ENCODE results near the gene LONP2.

The LONP2 gene, protein sequence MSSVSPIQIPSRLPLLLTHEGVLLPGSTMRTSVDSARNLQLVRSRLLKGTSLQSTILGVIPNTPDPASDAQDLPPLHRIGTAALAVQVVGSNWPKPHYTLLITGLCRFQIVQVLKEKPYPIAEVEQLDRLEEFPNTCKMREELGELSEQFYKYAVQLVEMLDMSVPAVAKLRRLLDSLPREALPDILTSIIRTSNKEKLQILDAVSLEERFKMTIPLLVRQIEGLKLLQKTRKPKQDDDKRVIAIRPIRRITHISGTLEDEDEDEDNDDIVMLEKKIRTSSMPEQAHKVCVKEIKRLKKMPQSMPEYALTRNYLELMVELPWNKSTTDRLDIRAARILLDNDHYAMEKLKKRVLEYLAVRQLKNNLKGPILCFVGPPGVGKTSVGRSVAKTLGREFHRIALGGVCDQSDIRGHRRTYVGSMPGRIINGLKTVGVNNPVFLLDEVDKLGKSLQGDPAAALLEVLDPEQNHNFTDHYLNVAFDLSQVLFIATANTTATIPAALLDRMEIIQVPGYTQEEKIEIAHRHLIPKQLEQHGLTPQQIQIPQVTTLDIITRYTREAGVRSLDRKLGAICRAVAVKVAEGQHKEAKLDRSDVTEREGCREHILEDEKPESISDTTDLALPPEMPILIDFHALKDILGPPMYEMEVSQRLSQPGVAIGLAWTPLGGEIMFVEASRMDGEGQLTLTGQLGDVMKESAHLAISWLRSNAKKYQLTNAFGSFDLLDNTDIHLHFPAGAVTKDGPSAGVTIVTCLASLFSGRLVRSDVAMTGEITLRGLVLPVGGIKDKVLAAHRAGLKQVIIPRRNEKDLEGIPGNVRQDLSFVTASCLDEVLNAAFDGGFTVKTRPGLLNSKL

DNA sequence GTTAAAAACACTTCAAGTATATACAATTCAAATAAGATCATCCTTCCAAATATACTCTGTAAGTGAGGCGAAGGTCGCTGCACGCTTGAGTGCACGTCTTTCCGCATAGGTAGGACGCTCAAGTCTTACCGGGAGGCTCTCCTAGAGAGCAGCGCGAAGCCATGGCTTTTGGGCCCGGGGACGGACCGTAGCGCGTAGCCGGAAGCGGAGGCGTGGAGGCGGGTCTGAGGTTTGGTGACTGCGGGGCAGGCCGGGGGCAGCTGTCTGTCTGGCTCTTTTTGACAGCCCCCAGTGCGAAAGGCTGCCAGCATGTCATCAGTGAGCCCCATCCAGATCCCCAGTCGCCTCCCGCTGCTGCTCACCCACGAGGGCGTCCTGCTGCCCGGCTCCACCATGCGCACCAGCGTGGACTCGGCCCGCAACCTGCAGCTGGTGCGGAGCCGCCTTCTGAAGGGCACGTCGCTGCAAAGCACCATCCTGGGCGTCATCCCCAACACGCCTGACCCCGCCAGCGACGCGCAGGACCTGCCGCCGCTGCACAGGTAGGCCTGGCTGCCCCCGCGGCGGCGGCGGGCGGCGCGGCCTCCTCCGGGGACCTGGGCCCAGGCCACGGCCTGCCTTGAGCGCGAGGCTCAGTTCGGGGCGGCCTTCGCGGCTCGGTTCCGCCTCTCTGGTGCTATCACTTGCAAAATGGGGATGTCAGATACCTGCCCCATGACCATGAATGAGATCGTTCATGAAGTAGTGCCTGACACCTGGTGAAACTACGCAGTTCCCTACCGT is at the start of gene LONP2:
Gene LONP2 (plus strand): TSS at position 221 of the 783 bp plus-strand sequence. CDS start 89 bp downstream, at position 310.
- DNase-seq, result peak; percentile 88

DNA sequence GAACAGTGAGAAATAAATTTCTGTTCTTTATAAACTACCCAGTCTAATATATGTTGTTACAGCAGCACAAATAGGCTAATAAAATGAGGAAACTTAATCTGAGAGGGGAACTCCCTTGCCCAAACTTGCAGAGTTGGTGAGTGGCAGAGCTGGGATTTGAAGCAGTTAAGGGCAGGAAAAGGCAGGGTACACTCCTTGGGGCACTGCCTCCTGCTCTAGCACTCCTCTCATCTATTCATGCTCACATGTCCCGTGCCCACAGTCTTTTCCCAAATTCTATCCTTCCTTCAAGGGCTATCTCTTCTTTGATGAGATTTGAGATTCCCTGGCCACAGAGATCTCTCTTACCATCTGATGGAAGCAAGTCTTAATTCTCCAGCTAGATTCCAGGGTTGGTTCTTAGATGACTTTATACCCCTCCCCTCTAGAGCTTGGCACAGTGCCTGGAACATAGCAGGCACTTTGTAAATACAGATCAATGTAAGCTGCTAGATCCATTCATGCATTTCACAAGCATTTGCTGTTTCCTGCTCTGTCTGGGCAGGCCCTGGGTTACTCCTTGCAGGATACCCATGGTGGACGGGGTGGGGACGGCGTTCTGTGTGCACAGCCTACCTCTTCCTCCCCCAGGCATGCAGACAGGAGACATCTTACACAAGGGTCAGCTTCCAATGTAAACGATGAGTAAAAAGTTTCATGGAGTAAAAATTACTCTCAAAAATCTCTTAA is 49.1 kb upstream of the LONP2 start:
- no peak for DNase-seq

DNA sequence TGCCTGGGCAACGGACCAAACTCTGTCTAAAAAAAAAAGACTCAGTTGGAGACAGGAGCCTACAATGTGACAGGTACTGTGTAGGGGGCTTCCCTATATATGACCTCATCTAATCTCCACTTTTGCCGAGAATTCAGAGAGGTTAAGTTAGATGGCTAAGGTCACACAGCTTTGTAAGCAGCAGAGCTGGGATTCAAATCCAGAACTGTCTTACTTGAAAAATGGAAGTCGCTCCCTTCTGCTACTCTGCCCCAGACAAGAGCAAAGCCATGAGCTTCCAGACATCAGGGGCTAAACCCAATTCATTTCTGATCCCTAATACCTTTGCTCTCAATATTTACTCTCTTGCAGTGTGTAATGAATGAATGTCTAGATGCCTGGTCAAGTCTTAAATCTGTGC is 46.8 kb upstream of the LONP2 start:
- no peak for DNase-seq

DNA sequence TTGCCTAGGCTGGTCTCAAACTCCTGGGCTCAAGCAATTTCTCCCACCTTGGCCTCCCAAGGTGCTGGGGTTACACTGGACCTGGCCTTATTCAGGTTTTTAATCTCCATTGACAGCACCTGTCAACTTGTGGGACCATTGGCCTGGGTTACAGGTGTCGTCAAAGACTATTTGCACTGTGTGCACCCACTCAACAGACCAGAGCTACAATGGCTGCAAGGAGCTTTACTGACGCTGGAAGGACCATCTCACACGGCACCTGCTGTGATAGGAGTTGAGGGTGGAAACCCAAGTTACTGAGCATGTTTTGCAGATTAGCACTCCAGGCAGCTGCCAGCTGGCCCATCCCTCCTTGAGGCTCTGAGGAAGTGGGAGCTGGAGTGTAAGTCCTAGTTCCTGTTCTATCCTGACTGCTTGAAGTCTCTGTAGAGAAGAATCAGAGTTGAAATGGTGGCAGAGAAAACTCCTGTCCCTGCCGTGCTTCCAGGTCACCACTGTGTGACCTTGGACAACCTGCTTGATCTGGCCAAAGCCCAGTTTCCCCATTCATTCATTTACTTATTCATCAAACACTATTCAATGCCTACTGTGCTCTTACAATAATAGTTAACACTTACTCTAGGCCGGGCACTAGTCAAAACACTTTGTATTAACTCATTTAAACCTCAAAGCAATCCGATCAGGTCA is 42.4 kb upstream of the LONP2 start:
- DNase-seq, result no peak

DNA sequence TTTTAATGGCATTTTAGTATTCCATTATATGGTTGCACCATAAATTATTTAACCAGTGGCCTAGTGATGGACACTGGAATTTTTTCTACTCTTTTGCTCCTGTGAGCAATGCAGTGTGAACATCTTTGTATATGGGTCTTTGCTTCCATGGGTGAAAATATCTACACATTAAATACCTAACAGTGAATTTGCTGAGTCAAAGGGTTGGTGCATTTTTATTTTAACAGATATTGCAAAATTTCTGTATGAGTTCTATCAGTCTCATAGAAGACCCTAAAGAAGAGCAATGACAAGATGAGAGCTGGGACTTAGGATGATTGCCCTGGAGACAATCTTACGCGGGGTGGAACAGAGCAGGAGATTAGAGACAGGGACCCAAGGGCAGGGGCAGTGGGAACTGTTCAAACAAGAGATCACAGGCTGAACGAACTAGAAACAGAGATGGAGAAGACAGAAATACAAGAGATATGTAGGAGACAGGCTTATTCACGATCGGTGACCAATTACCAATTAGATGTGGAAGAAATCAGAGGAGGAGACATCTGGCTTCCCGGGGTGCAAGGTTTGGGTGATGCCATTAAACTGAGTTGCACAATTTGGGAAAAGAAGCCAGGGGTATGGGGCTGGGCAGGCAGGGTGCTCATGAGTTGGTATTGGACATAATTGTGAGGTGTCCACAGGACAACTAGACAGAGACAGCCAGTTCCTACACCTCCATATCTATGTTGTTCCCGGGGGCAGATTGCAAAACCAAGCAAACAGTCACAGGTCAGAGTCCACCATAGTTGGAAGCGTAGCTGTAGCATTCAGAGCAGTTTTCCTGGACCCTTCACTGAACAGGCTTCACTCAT is 39.9 kb upstream of the LONP2 start:
- no peak for DNase-seq

DNA sequence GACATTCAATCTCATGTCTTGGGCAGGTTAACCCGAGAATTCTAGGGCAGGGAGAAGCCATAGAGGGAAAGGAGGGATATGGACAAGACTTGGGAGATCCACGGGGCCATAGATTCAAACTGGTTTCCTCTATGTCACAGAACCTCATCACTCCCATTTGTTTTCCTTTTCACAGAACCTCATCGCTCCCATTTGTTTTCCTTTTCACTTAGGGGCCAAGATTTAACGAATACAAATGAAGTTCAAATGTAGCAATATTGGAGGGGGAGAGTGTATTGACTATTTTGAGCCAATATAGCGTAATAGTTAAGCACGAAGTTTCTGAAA is 39.3 kb upstream of the LONP2 start:
- DNase-seq, result no peak

DNA sequence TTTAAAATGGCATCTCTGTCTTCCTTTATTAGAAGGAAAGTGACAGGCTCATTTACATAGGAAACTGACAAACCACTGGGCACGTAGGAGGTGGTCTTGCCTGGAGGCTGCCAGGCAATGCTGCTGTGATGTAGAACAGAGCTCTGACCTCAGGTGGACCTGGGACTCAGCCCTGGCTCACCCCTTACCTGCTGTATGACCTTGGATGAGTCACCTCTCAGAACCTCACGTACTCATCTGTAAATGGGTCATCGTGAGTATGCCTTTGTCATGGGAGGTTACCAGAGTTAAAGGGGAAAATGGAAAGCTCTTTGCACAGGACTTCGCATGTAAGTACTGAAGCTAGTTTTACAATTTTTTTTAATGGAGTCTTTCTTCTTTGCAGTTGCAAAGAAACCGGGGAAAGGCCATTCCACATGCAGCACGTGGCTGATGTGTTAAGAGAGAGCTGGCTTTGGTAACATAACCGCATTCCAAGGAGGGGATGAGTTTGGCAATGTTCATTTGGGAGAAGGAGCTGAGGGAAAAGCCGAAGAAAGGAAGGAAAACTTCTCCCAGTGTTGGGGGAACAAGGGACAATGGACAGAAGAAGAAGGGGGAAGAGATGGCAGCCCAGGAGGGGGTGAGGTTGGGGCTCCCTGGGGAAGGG is 37.4 kb upstream of the LONP2 start:
- no peak for DNase-seq

DNA sequence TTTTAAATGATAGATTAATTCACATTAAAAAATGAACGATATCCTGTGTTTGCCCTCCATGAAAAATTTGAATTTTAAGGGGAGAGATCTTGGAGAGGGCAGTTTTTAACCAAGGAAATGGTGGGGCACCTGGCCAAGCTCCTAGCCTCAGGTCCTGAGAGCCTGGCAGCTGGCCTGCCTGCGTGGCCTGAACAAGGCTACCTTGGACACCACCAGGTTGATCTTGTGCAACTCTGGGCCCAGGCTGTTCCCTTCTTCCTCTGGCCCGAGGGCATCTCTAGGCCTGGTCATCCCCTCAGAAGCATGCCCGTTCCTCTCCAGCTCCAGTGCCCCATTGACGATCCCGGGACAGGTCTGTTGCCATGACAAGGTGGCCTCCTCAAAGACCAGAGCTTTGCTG is 33.4 kb upstream of the LONP2 start:
- no peak for DNase-seq

DNA sequence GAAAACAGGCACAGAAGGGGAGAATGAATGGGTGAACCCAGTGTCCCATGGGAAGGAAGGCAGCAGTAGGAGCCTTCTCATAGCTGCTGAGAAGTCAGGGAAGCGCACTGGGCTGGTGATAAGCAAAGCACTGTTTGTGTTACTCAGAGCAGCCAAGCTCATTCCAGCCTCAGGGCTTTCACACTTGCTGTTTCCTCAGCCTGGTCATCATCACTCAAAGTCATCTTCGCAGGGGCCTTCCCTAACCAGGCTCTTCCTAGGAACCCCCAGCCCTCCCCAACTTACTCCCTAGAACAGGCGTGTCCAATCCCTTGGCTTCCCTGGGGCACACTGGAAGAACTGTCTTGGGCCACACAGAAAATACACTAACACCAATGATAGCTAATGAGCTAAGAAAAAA is 32.1 kb upstream of the LONP2 start:
- no peak for DNase-seq

DNA sequence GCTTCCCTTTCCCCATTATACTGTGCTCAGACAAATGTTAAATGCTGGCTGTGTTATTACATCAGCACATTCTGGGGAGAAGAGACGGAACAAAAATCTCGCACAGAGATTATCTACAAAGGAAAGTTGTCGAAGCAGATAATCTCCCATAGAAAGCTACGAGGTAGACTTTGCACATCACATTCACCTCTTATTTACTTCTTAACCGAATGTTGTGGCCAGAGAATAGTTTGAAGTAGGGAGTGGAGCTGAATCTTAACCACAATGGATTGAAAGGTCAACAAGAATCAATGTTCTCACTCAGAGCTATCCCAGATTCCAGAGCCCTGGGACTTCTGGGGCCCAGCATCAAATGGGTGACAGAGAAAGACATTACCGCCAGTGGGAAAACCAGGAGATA is 28.4 kb upstream of the LONP2 start:
- no peak for DNase-seq

DNA sequence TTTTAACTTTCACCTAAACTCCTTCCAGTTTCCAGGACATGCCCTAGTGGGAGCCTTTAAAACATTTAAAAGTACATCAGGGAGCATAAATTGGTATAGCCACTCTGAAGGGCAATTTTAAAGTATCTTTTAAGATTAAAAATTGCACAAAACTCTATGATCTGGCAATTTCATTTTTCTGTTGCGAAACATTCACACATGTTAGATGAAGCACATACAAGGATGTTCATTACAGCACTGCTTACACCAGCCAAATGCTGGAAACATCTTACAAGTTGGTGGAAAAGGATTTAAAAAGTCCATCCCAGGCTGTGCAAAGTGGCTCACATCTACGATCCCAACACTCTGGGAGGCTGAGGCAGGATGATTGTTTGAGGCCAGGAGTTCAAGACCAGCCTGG is 26.4 kb upstream of the LONP2 start:
- no peak for DNase-seq

DNA sequence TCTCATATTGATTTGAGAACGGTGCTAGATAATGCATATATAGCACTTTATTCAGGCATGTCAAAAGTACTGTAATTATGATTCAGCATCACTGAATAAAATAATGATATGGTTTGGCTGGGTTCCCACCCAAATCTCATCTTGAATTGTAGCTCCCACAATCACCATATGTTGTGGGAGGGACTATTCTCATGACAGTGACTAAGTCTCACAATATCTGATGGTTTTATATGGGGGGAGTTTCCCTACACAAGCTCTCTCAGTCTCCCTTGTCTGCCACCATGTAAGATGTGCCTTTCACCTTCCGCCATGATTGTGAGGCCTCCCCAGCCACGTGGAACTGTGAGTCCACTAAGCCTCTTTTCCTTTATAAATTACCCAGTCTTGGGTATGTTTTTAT is 25.6 kb upstream of the LONP2 start:
- DNase-seq, result no peak

DNA sequence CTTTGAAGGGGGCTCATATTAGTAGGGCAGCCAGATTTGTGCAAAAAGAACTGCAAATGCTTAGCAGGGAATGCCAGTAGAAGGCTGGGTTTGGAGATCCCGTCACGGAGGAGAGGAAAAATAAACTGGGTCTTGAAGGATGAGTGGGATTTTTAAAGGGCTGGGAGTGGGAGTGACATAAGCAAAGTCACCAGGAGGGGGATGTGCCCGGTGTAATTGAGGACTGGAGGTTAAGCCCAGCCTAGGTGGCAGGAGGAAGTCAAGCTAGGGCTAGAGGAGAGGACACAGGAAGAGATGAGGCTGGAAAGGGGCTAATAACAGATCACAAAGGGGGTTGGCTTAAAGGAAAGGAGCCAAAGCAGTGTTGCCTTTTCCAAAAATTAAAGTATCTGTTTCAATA is 23.2 kb upstream of the LONP2 start:
- DNase-seq, result no peak

DNA sequence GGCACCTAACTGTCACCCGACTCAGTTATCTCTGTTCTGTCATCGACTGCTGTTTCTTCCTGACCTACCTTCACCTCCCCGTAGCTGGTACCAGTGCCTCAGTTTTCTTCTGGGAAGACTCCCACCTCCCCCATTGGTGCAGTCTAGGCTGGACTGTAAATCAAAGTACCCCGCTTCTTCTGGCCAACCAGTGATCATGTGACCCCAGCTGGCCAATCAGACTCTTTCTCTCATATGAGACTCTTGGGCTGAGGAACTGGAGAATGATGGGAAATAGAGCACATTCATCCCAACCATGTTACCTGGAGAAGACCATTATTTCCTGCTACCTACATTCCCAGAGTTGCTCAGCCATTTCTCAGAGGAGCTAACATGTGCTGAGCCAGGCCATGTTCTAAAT is 20.6 kb upstream of the LONP2 start:
- no peak for DNase-seq

DNA sequence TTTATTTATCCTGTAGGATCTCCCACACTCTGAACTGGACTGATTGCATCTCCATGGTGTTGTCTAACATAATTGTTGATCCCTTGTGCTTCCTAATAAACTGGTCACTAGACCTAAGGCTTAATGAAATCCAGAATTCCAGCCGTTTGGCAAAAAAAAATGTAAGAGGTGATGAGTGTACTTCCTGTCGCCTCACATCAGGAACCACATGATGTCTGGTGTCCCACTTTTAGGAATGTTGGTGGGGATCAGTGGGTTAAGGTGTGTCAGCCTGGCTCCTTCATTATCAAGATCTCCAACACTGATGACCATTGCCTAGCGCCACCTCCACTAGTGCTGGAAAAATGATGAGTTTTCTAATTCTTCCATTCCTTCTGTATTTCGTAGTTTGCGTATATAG is 18.6 kb upstream of the LONP2 start:
- no peak for DNase-seq

DNA sequence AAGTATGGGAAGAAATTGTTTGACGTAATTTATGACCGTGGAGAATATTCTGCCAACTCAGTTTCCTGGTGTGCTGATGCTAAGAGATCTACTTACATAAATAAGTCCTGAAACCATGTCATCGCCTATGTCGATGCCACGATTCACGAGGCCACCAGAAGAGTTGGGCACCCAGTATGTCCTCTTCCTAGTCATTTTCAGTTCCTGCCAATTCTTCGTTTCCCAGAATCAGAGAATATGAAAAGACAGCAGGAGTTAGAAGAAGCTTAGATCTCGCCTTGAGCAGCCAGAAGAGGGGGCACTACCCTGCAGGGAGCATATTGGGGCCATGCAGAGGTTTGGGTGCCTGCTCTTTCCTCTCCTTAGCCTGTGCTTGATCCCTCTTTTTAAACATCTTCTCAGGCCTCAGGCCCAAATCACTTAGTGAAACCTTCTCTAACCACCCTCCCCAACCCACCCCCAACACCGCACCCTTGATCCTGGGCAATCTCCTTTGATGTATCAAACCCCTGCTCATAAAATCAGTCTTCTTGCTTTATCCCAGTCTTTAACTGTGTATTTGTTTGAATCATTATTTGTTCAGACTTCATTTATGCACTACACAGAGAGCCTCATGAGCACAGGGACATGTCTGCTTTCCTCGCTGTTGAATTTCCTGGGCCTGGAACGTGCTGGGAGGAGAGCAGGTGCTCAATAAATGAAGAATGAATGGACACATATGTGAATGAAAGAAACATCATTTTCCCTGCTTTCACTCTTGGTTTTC is 12.2 kb upstream of the LONP2 start:
- DNase-seq, result peak; percentile 6

DNA sequence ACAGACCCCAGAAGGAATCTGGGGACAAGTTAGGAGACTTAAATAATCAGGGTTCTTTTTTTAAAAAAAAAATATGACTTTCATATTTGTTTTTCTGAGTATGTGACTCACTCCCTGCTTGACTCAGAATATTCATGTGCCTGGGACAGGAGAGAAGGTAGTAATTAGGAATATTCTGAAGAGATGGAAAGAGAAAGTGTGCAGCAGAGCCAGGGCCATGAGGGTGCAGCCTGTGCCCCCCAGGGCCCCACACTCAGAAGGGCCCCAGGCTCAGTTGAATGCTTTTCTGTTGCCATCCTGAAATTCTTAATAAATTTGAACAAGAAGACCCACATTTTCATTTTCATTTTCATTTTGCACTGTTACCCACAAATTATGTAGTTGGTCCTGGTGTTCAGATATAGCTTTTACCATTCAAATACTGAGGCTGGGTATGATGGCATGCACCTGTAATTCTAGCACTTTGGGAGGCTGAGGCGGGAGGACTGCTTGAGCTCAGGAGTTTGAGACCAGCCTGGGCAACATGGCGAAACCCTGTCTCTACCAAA is 11.5 kb upstream of the LONP2 start:
- no peak for DNase-seq

DNA sequence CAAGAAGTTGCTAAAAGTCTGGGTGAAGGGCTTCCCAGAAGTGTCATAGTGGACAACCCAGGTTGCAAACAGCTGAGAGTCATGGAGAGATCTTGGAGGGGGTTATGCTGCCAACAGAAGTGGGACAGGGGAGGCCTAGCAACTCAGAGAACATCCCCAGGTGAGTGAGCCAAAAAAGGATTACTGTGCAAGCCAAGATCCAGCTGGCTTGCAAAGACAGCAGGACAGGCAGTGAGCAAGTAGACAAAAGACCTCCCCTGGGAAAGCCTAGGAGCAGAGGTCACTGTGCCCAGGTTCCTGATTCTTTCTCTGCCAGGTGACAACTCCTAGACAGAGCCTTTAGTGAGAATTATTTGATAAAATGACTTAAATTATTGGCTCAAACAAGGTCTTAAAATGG is 9.5 kb upstream of the LONP2 start:
- DNase-seq, result no peak

DNA sequence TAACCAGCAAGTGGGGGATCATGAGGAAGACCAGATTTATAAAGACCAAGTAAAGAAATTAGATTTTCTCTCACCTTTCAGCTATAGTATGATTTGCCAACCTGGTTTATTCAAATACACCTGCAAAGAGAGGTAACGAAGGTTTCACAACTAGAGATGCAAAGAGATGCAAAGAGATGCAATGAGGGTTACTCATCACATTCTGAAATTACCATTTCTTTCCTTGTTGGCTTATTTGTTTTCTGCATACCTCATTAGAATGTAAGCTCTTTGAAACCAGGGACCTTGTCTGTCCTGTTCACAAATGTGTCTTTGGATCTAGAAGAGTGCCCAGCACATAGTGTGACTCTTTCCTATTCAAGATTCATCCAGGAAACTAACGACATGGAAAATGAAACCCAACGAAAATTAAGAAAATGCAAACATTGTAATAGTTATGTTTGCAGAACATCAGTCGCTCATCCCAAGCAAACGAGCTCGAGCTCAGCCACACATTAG is 9.0 kb upstream of the LONP2 start:
- DNase-seq, result no peak
